Smooth muscle cell (in vitro differentiated cells): ENCODE results near the gene PHF21B. TPM values are rescaled to one million over a fixed set of nuclear protein-coding genes. Genes with fewer than 3 reads are reported as not detected.

Experiments used
- DNase-seq: peaks from one replicate; lab custom pipeline; 2025; ENCODE audit not compliant: unreplicated experiment; lab: John Stamatoyannopoulos, UW
- H2AFZ ChIP-seq: fragments of 200-600 bp; sonication (generic); 2 replicates; pipeline ENCODE4 v1.6.0; 2016; ENCODE audit warnings: antibody characterized with exemption, low read depth, mild to moderate bottlenecking
- H3F3A ChIP-seq: fragments of 200-600 bp; sonication (generic); 2 replicates; pipeline ENCODE4 v1.6.0; 2017; ENCODE audit warnings: antibody characterized with exemption, low read depth
- H3K27ac ChIP-seq: fragments of 200-600 bp; sonication (generic); 2 replicates; pipeline ENCODE4 v1.5.1; 2016; ENCODE audit warnings: low read depth, mild to moderate bottlenecking
- H3K27me3 ChIP-seq: fragments of 200-600 bp; sonication (generic); 2 replicates; pipeline ENCODE4 v1.6.1; 2016; ENCODE audit warnings: low read depth, mild to moderate bottlenecking
- H3K36me3 ChIP-seq: fragments of 200-600 bp; sonication (generic); 2 replicates; pipeline ENCODE4 v1.5.1; 2016; ENCODE audit warnings: low read depth
- H3K4me1 ChIP-seq: fragments of 200-600 bp; sonication (generic); 2 replicates; pipeline ENCODE4 v1.5.1; 2016; ENCODE audit warnings: low read depth
- H3K4me2 ChIP-seq: fragments of 200-600 bp; sonication (generic); 2 replicates; pipeline ENCODE4 v1.6.0; 2016; ENCODE audit warnings: mild to moderate bottlenecking
- H3K4me3 ChIP-seq: fragments of 200-600 bp; sonication (generic); 2 replicates; pipeline ENCODE4 v1.5.1; 2016; ENCODE audit warnings: mild to moderate bottlenecking
- H3K79me2 ChIP-seq: fragments of 200-600 bp; sonication (generic); 2 replicates; pipeline ENCODE4 v1.6.0; 2016; ENCODE audit warnings: low read depth, mild to moderate bottlenecking
- H3K9ac ChIP-seq: fragments of 200-600 bp; sonication (generic); 2 replicates; pipeline ENCODE4 v1.6.0; 2016; ENCODE audit warnings: low read depth
- H3K9me3 ChIP-seq: fragments of 200-600 bp; sonication (generic); replicated peaks from 2 replicates; pipeline ENCODE4 v1.5.1; 2016; ENCODE audit warnings: low read depth
- H4K20me1 ChIP-seq: fragments of 200-600 bp; sonication (generic); 2 replicates; pipeline ENCODE4 v1.6.0; 2016; ENCODE audit warnings: low read depth
- WGBS: methylation state at CpG from one replicate; pipeline ENCODE4 v1.1.7; 2016; ENCODE audit warnings: low lambda C conversion rate; 5-methylcytosine and 5-hydroxymethylcytosine counted together
- polyA plus RNA-seq: library from polyadenylated mRNA; unstranded; fragments of >200 nt; fragmentation: Nextera tagmentation; extraction: Ambion mirVana; gene quantifications from 2 replicates; pipeline ENCODE4 v1.2.1, GENCODE V29; 2016
- total RNA-seq: library from RNA; depleted of rRNA; stranded (reverse); fragments of >200 nt; gene quantifications from 2 replicates; pipeline ENCODE4 v1.2.3, GENCODE V29; 2014
- TF ChIP-seq, protein P1 (sequence below): fragments of 200-600 bp; sonication (generic); IDR thresholded peaks from 2 replicates; pipeline ENCODE4 v1.5.1; 2017; ENCODE audit warnings: borderline replicate concordance, mild to moderate bottlenecking, antibody characterized with exemption; ENCODE audit not compliant: insufficient read depth, poor library complexity, severe bottlenecking

Gene PHF21B
- total and polyA plus RNA-seq, 2 experiments from 2014 or later, result 0.13 TPM

DNA sequence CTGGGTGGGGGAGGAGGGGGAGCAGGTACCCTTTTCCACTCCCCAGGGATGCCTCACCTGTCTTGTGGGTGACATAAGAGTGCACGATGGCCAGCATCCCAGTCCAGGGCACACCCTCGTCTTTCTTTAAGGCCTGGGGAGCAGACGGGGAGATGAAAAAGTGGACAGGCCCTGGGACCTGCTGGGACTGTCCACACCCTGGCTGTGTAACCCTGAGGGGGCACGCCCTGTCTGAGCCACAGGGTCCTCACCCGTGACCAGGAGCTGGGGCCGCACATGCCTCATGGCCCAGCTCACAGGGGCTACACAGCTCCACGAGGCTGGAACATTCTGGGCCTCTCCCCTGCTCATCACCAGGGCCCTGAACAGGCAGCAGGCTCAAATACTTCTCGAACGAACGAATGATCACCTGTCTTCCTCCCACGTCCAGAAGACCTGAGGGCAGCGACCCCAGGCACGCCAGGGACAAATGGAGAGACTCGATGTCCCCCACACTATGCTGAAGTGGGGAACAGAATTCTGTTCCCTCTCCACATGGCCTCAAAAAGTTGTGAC, 123.9 kb downstream of the PHF21B start:
- no peak overlapping the region for H3K27ac ChIP-seq
- H3K9me3 ChIP-seq, result no peaks in the 10 kb centered on the region
- no peak overlapping the region for H2AFZ ChIP-seq
- H3K36me3 ChIP-seq, result no peaks in the 10 kb centered on the region
- no peaks in the 10 kb centered on the region for H3K4me1 ChIP-seq
- no peak for DNase-seq
- H3F3A ChIP-seq, result no peaks in the 10 kb centered on the region
- no peak overlapping the region for H3K4me3 ChIP-seq
- no peak overlapping the region for H3K9ac ChIP-seq
- no peak overlapping the region for H3K4me2 ChIP-seq
- H4K20me1 ChIP-seq, result no peaks in the 10 kb centered on the region
- H3K79me2 ChIP-seq, result no peaks in the 10 kb centered on the region
- WGBS, result 96% methylated on average over 14 of the region's 14 CpGs
- TF ChIP-seq, protein P1, sequence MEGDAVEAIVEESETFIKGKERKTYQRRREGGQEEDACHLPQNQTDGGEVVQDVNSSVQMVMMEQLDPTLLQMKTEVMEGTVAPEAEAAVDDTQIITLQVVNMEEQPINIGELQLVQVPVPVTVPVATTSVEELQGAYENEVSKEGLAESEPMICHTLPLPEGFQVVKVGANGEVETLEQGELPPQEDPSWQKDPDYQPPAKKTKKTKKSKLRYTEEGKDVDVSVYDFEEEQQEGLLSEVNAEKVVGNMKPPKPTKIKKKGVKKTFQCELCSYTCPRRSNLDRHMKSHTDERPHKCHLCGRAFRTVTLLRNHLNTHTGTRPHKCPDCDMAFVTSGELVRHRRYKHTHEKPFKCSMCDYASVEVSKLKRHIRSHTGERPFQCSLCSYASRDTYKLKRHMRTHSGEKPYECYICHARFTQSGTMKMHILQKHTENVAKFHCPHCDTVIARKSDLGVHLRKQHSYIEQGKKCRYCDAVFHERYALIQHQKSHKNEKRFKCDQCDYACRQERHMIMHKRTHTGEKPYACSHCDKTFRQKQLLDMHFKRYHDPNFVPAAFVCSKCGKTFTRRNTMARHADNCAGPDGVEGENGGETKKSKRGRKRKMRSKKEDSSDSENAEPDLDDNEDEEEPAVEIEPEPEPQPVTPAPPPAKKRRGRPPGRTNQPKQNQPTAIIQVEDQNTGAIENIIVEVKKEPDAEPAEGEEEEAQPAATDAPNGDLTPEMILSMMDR, result no peak
- no peaks in the 10 kb centered on the region for H3K27me3 ChIP-seq

DNA sequence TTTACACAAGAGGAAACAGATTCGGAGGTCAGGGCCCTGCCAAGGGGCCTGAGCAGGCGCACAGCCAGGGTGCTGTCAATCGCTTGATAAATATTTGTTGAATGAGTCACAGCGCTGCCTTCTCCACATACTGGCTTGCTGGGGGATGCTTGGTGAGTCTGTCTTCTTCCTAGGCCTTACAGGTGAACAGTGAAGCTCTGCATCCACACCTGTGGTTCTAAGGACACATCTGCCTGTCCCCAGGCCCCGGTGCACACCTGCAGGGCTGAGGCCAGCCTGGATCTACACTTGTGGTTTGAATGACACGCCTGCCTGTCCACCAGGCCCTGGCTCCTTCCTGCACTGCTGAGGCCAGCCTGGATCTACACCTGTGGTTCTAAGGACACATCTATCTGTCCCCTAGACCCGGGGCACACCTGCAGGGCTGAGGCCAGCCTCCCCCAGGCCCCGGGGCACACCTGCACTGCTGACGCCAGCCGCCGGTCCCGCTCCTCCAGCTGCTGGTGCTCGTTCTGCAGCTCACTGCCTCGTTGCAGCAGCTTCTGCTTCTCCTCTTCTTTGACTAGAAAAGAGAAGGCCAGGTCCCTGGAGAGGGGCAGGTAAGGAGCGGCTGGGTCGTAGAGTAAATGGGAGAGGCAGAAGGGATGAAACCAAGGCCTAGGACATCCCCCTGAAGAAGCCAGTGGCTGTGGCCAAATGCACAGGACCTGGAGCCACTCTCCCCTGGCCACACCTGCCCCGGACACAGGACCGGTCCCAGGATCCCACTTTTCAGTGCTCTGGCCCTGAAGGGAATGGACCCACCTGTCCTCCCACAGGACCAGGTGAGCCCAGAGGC, 124.6 kb downstream of the PHF21B start:
- no peak for DNase-seq
- no peaks in the 10 kb centered on the region for H3K36me3 ChIP-seq
- H4K20me1 ChIP-seq, result no peaks in the 10 kb centered on the region
- H3K4me2 ChIP-seq, result no peak overlapping the region
- H3K27ac ChIP-seq, result no peak overlapping the region
- no peaks in the 10 kb centered on the region for H3K9me3 ChIP-seq
- WGBS, result 91% methylated on average over 18 of the region's 18 CpGs
- no peaks in the 10 kb centered on the region for H3K4me1 ChIP-seq
- no peaks in the 10 kb centered on the region for H3K79me2 ChIP-seq
- no peak overlapping the region for H3K9ac ChIP-seq
- TF ChIP-seq, protein P1, result no peak
- H3K27me3 ChIP-seq, result no peaks in the 10 kb centered on the region
- H2AFZ ChIP-seq, result no peak overlapping the region
- H3F3A ChIP-seq, result no peaks in the 10 kb centered on the region
- H3K4me3 ChIP-seq, result no peak overlapping the region

GRCh38 chr22:44884562-44884961, 125.2 kb downstream of the PHF21B start:
- H3K79me2 ChIP-seq, result no peaks in the 10 kb centered on the region
- DNase-seq, result no peak
- TF ChIP-seq, protein P1, result no peak
- no peak overlapping the region for H2AFZ ChIP-seq
- WGBS, result 100% methylated on average over 1 of the region's 1 CpG
- no peak overlapping the region for H3K4me2 ChIP-seq
- no peaks in the 10 kb centered on the region for H3K27me3 ChIP-seq
- no peaks in the 10 kb centered on the region for H3K4me1 ChIP-seq
- H4K20me1 ChIP-seq, result no peaks in the 10 kb centered on the region
- no peak overlapping the region for H3K9ac ChIP-seq
- no peaks in the 10 kb centered on the region for H3K36me3 ChIP-seq
- H3F3A ChIP-seq, result no peaks in the 10 kb centered on the region
- H3K9me3 ChIP-seq, result no peaks in the 10 kb centered on the region
- no peak overlapping the region for H3K4me3 ChIP-seq
- no peak overlapping the region for H3K27ac ChIP-seq
